ENCODE data around the gene C19orf81.
"Not testable (repeated sequence)": the region's sequence is repeated elsewhere in the genome, so short reads cannot be mapped to it uniquely, and the experiment has no call there.

The C19orf81 gene

DNA sequence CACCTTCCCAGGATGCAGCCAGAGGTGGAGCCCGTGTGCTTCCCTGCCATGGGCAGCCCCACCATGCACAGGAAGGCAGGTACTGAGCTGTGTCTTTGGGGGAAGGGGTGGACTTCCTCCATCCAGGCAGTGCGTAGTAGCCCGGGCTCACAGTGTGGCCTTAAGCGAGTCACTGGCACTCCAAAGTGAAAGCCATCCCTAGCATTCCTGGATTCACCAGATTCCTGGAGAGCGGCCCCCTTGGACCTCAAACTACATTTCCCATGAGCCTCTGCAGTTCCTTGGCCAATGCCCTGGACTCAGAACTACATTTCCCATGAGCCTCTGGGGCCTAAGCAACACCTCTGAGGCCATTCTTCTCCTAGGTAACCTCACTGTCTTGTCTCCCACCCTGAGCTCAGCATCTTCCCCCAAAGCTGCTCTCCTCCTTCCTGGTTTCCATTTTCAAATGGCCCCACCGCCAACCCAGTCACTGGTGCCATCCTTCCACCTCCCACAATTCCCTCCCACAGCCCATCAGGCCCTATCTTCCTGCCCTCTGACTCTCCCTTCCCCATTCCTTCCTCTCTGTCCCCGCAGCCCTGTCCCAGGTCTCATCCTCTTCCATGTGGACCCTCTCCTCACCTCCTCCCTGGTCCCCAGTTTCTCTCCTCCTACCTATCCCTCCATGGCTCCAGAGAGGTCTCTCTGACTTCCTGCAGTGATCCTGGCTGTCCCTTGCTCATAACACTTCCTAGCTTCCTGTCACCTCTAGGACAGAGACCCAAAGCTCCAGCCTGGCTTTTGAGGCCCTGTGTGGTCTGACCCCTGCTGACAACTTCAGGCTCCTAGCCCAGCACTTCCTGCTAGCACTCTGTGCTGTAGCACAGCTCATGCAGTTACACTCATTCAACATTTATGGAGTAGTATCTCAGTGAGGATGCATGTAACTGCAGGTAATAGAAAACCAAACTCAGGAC lies at the start of gene C19orf81:
C19orf81 (plus strand) TSS at position 13 of the 959 bp plus-strand sequence; CDS start at position 13, 0 bp downstream.
- H3K27me3 Mint-ChIP-seq (ENCODE audit: low read depth) = peaks cover 3% of the 10 kb centered on the region
- H3K36me3 Mint-ChIP-seq (ENCODE audit: low read depth) = no peaks in the 10 kb centered on the region
- peaks cover 3% of the 10 kb centered on the region for H3K9me3 Mint-ChIP-seq
- no peak within 1 kb of the TSS for H3K27ac Mint-ChIP-seq
- H3K4me3 Mint-ChIP-seq = no peak within 1 kb of the TSS
- H3K4me1 Mint-ChIP-seq (ENCODE audit: low read depth) = no peaks in the 10 kb centered on the region

DNA sequence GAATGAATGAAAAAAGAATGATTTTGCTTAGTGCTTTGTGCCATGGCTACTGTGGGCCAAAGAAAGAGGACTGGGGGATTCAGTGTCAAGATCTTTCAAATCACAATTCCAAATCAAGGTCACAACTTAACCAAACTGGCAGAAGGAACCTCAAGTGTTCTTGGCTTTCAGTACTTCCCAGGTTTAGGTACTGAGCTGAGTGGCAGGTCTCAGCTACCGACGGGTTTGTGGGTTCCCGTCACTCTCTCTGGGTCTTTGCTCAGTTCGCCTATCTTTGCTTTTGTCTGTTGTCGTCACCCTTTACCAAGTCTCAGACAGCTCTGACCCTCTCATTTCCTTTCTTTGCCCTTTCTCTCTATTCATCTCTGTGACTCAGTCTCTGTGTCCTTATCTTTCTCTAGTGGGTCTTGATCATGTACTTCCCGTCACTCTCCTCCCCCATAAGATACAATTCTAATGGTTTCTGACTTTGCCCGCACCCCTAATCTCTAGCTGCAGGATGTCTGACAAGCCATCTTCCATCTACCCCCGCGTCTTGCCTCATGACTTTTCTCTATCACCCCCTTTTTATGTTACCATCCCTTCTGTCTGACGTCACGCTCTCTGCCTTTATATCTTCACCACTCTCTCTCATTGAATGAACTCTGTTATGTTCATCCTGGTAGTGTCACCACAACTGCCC lies 47.7 kb upstream of the C19orf81 start:
- no peak overlapping the region for H3K4me3 Mint-ChIP-seq
- no peaks in the 10 kb centered on the region for H3K36me3 Mint-ChIP-seq (ENCODE audit: low read depth)
- no peaks in the 10 kb centered on the region for H3K9me3 Mint-ChIP-seq
- H3K27ac Mint-ChIP-seq = no peak overlapping the region
- peaks cover 1% of the 10 kb centered on the region for H3K4me1 Mint-ChIP-seq (ENCODE audit: low read depth)
- peaks cover 16% of the 10 kb centered on the region for H3K27me3 Mint-ChIP-seq (ENCODE audit: low read depth)

DNA sequence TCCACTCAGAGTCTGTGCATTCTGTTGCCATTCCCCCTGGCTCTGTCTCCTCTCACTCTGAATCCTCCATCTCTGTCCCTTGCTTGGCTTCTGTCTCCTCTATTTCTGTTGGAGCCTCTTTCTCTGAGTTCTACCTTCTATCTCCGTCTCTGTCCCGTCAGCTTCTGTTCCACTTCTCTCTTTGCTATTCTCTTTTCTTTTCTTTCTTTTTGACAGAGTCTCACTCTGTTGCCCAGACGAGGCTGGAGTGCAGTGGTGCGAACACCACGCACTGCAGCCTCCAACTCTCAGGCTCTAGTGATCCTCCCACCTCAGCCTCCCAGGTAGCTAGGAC lies 47.2 kb upstream of the C19orf81 start:
- H3K27me3 Mint-ChIP-seq (ENCODE audit: low read depth) = peaks cover 16% of the 10 kb centered on the region
- peaks cover under 1% of the 10 kb centered on the region for H3K9me3 Mint-ChIP-seq
- H3K27ac Mint-ChIP-seq = no peak overlapping the region
- H3K36me3 Mint-ChIP-seq (ENCODE audit: low read depth) = no peaks in the 10 kb centered on the region
- H3K4me3 Mint-ChIP-seq = no peak overlapping the region
- peaks cover 1% of the 10 kb centered on the region for H3K4me1 Mint-ChIP-seq (ENCODE audit: low read depth)

DNA sequence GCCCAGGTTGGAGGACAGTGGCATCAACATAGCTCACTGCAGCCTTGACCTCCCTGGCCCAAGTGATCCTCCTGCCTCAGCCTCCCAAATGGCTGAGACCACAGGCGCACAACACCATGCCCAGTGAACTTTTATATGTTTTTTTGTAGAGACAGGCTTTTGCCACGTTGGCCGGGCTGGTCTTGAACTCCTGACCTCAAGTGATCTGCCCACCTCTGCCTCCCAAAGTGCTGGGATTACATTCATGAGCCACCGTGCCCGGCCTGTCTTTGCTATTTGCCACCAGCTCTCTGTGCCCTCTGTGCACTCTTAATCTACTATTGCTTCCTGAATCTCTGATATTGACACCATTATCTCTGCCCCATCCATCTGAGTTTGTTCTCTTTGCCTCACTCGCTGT lies 46.7 kb upstream of the C19orf81 start:
- Mint-ChIP-seq H3K4me1 (ENCODE audit: low read depth) (peaks cover 1% of the 10 kb centered on the region), H3K9me3 (peaks cover 5% of the 10 kb centered on the region), H3K4me3 (no peak overlapping the region), H3K27ac (no peak overlapping the region), H3K27me3 (ENCODE audit: low read depth) (peaks cover 19% of the 10 kb centered on the region), H3K36me3 (ENCODE audit: low read depth) (no peaks in the 10 kb centered on the region)

DNA sequence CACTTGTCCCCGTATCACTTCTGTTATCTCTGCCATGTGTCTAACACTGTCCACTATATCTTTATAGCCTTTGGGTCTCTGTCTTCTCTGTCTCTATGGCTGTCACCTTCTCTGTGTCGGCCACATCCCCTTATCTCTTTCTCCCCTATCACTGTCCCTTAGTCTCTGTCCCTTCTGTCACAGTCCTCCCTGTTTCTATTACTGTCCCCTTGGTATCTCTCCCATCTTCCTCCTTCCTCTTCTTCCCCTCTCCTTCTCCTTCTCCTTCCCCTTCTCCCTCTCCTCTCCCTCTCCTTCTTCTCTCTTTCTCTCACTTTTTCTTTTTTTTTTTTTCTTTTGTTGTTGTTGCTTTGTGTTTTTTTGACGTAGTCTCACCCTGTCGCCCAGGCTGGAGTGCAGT lies 46.3 kb upstream of the C19orf81 start:
- Mint-ChIP-seq H3K9me3 (peaks cover 8% of the 10 kb centered on the region), H3K27me3 (ENCODE audit: low read depth) (peaks cover 19% of the 10 kb centered on the region), H3K27ac (no peak overlapping the region), H3K4me3 (no peak overlapping the region), H3K36me3 (ENCODE audit: low read depth) (no peaks in the 10 kb centered on the region), H3K4me1 (ENCODE audit: low read depth) (peaks cover 1% of the 10 kb centered on the region)

DNA sequence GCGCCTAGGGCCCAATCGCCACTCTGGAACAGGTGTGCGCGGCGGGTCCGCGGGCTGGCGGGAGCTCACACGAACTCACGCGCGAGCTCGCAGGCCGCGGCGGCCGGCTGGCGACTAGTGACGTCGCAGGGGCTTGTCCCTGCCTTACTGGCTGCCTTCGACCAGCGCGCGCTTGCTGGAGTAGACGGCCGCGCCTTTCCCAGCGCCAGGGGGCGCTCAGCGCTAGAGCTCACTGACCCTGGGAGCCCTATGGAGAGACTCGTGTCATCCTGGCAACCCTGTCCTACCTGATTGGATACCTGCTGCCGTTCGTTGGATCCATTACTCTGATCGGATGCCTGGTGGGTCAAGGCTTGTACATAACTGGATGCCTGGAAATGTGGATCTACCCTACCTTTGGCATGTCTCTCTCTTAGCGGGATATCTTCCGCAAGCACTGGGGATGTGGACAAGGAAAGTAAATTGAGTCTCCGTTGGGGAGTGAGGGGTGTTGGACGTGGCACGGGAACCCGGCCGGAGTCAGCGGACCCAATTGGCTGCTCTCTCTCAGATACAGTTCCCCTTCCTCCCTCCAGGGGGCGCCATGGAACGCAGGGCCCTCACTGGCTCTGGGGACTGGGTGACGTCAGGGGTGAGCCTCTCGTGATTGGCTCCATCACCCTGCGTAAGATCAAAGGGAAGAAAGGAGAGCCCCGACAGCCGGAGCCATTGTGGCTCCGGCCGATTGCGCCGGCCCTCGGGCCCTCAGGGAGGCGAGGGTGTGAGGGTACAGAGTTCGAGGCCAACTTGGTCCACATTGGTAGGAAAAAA lies 44.8 kb upstream of the C19orf81 start:
- H3K27ac Mint-ChIP-seq; H3K36me3 Mint-ChIP-seq (ENCODE audit: low read depth); H3K4me1 Mint-ChIP-seq (ENCODE audit: low read depth); H3K4me3 Mint-ChIP-seq: not testable (repeated sequence)
- H3K9me3 Mint-ChIP-seq = peaks cover 12% of the 10 kb centered on the region
- peaks cover 24% of the 10 kb centered on the region for H3K27me3 Mint-ChIP-seq (ENCODE audit: low read depth)

DNA sequence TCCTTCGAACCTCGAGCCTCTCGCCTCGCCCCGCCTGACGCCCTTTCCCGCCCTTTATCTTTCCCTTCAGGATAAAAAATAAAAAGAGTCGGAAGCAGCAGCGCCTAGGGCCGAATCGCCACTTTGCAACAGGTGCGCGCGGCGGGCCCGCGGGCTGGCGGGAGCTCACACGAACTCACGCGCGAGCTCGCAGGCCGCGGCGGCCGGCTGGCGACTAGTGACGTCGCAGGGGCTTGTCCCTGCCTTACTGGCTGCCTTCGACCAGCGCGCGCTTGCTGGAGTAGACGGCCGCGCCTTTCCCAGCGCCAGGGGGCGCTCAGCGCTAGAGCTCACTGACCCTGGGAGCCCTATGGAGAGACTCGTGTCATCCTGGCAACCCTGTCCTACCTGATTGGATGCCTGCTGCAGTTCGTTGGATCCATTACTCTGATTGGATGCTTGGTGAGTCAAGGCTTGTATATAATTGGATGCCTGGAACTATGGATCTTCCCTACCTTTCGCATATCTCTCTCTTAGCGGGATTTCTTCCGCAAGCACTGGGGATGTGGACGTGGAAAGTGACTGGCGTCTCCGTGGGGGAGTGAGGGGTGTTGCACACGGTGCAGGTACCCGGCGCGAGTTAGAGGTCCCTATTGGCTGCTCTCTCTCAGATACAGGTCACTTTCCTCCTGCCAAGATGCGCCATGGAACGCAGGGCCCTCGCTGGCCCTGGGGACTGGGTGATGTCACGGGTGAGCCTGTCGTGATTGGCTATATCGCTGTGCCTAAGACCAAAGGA lies 43.0 kb upstream of the C19orf81 start:
- not testable (repeated sequence) for H3K36me3 Mint-ChIP-seq (ENCODE audit: low read depth); H3K4me3 Mint-ChIP-seq; H3K4me1 Mint-ChIP-seq (ENCODE audit: low read depth); H3K27ac Mint-ChIP-seq
- peaks cover 12% of the 10 kb centered on the region for H3K9me3 Mint-ChIP-seq
- peaks cover 24% of the 10 kb centered on the region for H3K27me3 Mint-ChIP-seq (ENCODE audit: low read depth)

DNA sequence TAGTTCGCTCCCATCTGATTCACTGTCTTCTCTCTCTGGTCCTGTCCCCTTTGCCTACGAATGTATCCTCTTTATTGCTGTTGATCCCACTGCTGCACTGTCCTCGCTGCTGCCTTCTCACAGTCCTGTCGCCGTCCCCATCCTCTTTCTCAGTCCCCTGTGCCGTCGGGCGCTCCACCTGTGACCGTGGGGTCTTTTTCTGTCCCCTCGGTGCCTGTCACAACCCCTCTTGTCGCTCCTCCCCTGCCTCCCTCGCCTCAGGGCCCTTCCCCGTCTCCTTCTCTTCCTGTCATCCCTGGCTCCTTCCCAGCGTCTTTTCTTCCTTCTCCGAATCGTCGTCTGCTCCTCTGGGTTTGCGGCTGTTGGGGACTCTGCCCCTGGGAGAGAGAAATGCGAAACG lies 41.9 kb upstream of the C19orf81 start:
- Mint-ChIP-seq H3K4me3 (no peak overlapping the region), H3K27ac (no peak overlapping the region), H3K4me1 (ENCODE audit: low read depth) (peaks cover 5% of the 10 kb centered on the region), H3K9me3 (peaks cover 12% of the 10 kb centered on the region), H3K27me3 (ENCODE audit: low read depth) (peaks cover 15% of the 10 kb centered on the region), H3K36me3 (ENCODE audit: low read depth) (no peaks in the 10 kb centered on the region)

DNA sequence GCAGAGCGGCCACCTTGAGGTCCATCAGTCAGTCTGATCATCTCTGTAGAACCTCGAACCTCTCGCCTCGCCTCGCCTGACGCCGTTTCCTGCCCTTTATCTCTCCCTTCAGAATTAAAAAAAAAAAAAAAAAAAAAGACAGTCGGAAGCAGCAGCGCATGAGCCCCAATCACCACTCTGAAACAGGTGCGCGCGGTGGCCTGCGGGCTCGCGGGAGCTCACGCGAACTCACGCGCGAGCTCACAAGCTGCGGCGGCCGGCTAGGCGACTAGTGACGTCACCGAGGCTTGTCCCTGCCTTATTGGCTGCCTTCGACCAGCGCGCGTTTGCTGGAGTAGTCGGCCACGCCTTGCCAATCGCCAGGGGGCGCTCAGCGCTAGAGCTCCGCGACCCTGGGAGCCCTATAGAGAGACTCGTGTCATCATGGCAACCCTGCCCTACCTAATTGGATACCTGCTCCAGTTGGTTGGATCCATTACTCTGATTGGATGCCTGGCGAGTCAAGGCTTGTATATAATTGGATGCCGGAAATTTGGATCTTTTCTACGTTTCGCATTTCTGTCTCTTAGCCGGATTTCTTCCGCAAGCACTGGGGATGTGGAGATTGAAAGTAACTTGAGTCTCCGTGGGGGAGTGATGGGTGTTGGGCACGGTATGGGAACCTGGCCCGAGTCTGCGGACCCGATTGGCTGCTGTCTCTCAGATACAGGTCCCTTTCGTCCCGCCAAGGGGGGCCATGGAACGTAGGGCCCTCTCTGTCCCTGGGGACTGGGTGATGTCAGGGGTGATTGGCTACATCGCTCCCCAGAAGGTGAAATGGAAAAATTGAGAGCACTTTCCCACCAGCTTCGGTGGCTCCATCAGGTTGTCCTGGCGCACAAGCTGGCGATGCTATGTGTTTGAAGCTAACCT lies 41.1 kb upstream of the C19orf81 start:
- Mint-ChIP-seq H3K27me3 (ENCODE audit: low read depth) (peaks cover 9% of the 10 kb centered on the region), H3K4me3 (peak overlapping the region; percentile 18), H3K4me1 (ENCODE audit: low read depth) (peaks cover 5% of the 10 kb centered on the region), H3K36me3 (ENCODE audit: low read depth) (no peaks in the 10 kb centered on the region), H3K9me3 (peaks cover 12% of the 10 kb centered on the region), H3K27ac (no peak overlapping the region)

DNA sequence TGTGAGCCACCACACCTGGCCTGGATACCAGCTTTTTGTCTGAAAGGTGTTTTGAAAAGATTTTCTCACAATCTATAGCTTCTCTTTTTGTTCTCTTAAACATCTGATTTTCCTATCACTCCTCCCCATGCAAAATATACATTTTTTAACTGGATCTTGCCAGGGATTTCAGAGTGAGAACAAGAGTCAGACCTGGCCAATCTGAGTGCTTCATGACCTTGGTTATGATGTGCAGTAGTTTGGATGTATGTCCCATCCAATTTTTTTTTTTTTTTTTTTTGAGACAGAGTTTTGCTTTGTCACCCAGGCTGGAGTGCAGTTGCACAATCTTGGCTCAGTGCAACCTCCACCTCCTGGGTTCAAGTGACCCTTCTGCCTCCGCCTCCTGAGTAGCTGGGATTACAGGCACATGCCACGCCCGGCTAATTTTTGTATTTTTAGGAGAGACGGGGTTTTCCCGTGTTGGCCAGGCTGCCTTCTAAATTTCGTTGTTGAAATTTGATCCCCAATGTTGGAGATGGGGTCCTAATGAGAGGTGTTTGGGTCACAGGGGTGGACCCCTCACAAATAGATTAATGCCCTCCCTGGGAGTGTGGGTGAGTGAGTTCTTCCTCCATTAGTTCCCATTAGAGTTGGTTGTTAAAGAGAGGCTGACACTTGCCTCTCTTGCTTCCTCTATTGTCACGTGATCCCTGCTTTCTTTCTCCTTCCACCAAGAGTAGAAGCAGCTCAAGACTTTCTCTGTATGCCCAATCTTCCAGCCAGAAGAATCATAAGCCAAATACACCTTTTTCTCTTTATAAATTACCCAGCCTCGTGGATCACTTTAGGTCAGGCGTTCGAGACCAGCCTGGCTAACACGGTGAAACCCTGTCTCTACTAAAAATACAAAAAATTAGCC lies 36.5 kb upstream of the C19orf81 start:
- not testable (repeated sequence) for H3K36me3 Mint-ChIP-seq (ENCODE audit: low read depth); H3K4me3 Mint-ChIP-seq; H3K27me3 Mint-ChIP-seq (ENCODE audit: low read depth); H3K9me3 Mint-ChIP-seq; H3K4me1 Mint-ChIP-seq (ENCODE audit: low read depth); H3K27ac Mint-ChIP-seq

DNA sequence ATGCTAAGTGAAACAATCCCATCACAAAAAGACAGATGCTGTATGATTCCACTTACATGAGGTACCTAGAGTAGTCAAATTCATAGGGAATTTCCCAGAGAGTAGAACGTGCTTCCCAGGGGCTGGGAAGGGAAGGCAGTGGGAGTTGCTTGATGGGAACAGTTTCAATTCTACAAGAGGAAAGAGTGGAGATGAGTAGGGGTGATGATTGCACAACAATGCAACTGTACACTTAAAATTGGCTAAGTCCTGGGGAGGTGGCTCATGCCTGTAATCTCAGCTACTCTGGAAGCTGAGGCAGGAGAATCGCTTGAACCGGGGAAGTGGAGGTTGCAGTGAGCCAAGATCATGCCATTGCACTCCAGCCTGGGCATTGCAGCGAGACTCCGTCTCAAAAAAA lies 30.9 kb upstream of the C19orf81 start:
- not testable (repeated sequence) for H3K27ac Mint-ChIP-seq; H3K4me3 Mint-ChIP-seq; H3K36me3 Mint-ChIP-seq (ENCODE audit: low read depth); H3K9me3 Mint-ChIP-seq; H3K27me3 Mint-ChIP-seq (ENCODE audit: low read depth); H3K4me1 Mint-ChIP-seq (ENCODE audit: low read depth)

DNA sequence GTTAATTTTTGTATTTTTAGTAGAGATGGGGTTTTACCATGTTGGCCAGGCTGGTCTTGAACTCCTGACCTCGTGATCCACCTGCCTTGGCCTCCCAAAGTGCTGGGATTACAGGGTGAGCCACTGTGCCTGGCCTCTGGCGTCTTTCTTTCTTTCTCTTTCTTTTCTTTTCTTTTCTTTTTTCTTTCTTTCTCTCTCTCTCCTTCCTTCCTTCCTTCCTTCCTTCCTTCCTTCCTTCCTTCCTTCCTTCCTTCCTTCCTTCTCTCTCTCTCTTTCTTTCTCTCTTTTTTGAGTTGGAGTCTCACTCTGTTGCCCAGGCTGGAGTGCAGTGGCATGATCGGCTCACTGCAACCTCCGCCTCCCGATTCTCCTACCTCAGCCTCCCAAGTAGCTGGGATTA lies 30.1 kb upstream of the C19orf81 start:
- not testable (repeated sequence) for H3K4me3 Mint-ChIP-seq; H3K36me3 Mint-ChIP-seq (ENCODE audit: low read depth); H3K27me3 Mint-ChIP-seq (ENCODE audit: low read depth); H3K4me1 Mint-ChIP-seq (ENCODE audit: low read depth); H3K27ac Mint-ChIP-seq; H3K9me3 Mint-ChIP-seq
